T1000 (cell line): Measurements from ENCODE around the gene SDHC.
"Not testable (repeated sequence)": the region's sequence is repeated elsewhere in the genome, so short reads cannot be mapped to it uniquely, and the experiment has no call there.

Experiments
- DNase-seq: peaks from one replicate; lab custom pipeline; 2025; ENCODE audit warnings: mixed read lengths; lab: John Stamatoyannopoulos, UW

Gene SDHC

DNA sequence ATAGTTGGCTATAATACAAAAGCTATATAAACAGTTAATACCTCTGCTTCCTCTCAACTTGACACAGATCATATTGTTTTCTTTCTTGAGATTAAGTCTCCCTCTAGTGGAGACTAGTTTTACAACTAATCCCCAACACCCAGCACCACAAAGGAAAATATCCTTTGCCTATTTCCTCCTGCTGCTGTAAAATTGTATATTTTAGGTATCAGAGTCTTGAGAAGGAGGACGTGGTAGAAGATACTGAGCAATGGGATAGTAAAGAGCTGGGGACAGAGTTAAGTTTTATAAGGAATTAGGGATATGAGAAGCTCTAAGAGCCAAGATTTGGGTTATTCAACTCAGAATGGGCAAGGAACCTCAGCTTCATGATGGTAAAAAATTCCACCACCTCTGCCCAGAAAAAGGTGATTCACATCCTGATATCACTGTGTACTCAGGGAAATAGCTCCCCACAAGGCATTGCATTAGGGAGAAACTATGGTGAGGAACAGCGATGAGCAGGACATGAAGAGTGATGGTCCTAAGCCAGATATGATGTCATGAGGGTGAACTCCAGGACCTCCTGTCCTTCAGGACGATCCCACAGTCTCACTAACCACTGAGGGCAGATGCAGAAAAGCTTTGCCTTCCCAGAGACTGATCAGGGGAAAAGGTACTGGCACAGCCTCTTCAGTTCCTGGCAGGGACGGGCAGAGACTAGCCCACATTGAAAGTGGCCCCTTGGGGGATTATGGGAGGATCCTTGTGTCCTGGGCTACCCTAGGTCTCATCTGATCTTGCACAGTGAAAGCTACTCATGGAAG lies 68.2 kb downstream of the SDHC start:
- DNase-seq = no peak

DNA sequence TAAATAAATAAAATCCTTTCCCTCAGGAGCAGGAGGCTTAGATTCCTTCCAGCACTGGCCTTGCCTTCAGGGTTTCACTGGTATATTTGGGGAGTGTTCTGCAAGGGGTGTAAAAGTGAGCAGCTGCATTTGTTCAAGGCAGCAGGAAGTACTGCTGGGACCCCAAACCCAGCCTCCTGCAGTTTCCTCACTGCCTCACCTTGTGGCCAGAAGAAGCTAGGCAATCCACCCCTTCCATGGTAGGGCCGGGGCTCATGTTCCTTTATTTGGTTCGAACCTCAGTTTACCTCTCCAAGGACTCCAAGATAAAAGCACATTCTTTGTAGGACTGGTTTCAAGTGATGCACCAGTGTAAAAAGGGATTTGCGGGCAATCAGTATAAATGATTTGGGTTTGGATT lies 74.5 kb downstream of the SDHC start:
- DNase-seq = no peak

DNA sequence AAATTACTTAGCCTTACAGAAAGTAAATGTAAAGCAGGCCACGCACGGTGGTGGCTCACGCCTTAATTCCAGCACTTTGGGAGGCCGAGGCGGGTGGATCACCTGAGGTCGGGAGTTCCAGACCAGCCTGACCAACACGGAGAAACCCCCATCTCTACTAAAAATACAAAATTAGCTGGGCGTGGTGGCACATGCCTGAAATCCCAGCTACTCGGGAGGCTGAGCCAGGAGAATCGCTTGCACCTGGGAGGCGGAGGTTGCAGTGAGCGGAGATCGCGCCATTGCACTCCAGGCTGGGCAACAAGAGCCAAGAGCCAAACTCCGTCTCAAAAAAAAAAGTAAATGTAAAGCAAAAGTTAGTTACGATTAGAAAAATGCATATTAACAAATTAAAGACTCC lies 75.0 kb downstream of the SDHC start:
- not testable (repeated sequence) for DNase-seq

DNA sequence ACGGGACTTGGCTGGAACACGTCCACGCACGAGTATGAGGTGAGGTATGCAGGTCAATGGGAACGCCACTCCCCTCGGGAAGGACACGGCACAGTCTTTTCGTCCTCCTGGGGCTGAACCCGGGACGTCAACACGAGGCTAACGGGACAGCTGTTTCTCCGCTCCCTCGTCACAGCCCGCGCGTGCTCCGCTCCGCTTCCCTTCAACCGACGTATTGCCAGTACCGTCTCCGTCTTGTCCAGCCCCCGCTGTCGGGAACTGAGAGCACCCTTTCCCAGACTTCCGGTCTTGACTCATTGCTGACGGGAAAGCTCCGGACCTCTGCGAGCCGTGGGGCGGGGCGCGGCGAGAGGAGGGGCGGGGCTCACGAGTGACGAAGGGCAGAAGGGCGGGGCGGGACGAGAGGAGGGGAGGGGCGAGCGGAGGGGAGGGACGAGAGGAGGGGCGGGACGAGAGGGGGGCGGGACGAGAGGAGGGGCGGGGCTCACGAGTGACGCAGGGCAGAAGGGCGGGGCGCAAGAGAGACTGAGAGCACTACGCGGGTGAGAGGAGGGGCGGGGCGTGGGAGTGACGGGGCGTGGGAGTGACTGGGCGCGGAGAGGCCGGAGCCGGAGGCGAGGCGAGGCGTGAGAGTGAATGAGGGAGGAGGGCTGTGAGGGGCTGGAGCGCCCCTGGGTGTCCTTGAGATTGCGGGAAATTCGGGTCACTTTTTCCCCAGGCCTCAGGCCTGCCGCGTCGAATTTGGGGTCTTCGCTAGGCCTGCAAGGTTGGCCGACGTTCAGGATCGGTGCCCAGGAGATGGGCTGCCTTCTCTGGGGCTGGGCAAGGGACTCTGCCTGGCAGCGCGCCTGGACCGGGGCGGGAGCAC lies 75.7 kb downstream of the SDHC start:
- DNase-seq = peak; percentile 94

DNA sequence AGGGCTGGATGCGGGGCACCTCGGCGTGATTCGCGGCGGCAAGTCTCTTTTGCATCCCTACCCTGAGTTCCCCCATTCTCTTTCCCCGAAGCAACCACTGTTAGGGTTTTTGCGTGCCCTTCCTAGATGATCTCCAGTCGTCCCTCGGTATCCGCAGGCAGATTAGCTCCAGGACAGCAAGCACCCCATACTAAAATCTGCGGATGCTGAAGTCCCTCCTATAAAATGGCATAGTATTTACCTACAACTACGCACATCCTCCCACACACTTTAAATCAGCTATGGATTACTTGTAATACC lies 76.3 kb downstream of the SDHC start:
- no peak for DNase-seq

DNA sequence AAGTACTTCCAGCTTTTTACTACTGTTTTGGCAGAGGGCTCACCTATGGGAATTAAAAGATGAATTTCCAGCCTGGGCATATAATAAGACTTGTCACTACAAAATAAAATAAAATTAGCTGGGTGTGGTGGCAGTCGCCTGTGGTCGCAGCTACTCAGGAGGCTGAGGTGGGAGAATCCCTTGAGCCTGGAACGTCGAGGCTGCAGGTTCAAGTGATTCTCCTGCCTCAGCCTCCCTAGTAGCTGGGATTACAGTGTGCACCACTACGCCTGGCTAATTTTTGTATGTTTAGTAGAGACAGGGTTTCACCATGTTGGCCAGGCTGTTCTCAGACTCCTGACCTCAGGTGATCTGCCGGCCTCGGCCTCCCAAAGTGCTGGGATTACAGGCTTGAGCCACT lies 77.0 kb downstream of the SDHC start:
- not testable (repeated sequence) for DNase-seq

DNA sequence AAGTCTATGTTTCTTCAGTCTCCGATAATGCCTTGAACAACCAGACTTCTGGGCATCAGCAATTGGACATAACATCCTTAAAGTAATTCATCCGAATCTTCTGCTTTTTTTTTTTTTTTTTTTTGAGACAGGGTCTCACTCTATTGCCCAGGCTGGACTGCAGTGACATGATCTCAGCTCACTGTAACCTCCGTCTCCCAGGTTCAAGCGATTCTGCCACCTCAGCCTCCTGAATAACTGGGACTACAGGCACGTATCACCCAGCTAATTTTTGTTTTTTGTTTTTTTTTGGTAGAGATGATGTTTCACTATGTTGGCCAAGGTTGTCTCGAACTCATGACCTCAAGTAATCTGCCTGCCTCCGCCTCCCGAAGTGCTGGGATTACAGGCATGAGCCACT lies 77.4 kb downstream of the SDHC start:
- no peak for DNase-seq

DNA sequence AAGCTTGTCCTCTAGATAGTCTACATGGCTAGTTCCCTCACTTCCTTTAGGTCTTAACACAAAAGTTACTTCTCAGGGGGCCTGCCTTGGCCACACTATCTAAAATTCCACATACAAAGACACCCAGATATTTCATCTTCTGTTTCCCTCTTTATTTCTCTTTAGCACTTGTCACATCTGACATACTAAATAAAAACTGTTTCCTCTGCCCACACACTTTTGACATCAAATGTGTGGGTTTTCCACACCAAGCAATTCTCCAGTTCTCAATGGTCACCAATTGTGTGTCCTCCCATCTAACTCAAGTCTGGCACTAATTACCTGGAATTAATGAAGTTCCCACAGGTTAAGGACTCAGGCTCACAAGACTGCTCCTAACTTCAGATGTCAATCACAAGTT lies 79.0 kb downstream of the SDHC start:
- DNase-seq = no peak

DNA sequence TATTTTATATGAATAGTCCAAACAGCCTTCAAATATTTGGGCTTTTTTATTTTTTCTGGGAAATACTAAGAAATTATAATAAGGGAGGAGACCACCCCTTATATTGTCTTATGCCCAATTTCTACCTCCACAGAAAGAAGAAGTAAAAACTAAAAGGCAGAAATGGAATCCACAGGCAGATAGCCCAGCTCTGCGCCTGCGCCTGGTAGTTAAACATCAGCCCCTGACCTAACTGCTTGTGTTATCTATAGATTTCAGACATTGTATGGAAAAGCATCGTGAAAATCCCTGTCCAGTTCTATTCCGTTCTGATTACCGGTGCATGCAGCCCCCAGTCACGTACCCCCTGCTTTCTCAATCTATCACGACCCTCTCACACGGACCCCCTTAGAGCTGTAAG lies 82.9 kb downstream of the SDHC start:
- DNase-seq = not testable (repeated sequence)

DNA sequence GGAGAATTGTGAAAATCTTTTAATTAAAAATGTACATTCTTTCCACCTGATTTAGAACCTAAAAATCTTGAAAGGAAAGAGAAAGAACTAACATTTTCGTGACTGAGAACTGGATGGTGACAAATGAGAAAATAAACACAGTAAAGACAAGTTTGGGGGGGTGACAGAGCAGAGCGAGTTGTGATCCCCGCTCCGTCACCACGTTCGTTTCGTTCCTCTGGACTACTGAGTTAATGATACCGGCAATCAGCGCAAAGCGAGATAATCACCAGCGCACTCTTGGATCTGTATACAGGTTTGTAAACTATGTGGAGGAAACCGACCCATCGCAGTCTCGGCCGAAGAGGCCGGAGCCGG lies 84.7 kb downstream of the SDHC start:
- no peak for DNase-seq

DNA sequence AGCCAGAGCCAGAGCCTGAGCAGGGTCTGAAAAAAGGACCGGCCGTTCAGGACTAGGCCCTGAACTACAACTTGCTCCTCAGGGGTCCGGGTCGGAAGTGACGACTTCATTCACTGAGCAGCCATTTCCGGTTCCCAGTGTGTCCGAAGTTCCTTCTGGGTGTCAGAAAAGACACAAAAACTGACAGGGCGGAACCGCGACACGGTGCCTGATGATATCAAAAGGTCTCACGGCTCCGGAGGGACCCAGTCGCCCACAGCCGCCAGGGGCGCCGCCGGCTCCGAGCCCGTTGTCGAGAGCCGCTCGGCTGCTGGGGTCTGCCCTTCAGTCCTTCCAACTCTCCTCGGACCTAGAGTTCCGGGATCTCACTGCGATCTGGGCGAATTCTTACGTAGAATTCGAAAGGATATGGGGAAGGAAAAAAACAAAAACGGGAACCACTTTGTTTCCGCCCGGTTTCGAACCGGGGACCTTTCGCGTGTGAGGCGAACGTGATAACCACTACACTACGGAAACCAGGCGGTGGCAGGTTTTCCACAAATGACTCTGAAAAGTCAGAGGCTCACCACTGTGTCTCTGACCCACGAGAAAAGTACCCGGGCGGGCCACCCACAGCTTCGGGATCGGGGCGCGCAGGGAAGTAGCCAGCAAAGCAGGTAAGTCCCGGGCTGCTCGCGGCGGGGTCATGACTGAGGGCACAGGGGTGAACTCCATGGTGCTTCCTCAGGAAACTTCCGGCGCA lies 85.2 kb downstream of the SDHC start:
- DNase-seq = peak; percentile 82

DNA sequence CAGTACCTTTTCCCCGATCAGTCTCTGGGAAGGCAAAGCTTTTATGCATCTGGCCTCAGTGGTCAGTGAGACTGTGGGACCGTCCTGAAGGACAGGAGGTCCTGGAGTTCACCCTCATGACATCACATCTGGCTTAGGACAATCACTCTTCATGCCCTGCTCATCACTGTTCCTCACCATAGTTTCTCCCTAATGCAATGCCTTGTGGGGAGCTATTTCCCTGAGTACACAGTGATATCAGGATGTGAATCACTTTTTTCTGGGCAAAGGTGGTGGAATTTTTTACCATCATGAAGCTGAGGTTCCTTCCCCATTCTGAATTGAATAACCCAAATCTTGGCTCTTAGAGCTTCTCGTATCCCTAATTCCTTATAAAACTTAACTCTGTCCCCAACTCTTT lies 88.3 kb downstream of the SDHC start:
- DNase-seq = no peak

DNA sequence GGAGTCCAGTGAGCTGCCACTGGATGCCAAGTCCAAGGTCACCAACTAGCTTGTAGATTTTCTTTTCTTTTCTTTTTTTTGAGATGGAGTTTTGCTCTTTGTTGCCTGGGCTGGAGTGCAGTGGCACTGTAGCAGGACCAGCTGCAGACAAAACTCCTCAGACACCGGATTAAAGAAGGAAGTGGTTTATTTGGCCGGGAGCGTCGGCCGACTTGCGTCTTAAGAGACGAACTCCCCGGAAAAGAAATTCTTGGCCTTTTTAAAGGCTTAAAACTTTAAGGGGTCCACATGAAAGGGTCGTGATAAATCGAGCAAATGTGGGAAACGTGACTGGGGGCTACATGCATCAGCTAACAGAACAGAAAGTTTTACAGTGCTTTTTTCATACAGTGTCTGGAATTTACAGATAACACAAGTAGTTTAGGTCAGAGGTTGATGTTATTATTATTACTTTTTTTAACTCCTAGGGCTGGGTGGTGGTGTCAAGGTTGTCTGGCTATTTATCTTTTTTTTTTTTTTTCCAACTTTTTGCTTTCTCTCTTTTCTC lies 89.9 kb downstream of the SDHC start:
- no peak for DNase-seq

DNA sequence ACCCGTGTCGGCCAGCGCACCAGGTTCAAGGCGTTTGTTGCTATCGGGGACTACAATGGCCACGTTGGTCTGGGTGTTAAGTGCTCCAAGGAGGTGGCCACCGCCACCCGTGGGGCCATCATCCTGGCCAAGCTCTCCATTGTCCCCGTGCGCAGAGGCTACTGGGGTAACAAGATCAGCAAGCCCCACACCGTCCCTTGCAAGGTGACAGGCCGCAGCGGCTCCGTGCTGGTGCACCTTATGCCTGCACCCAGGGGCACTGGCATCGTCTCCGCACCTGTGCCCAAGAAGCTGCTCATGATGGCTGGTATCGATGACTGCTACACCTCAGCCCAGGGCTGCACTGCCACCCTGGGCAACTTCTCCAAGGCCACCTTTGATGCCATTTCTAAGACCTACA lies 92.4 kb downstream of the SDHC start:
- DNase-seq = not testable (repeated sequence)

DNA sequence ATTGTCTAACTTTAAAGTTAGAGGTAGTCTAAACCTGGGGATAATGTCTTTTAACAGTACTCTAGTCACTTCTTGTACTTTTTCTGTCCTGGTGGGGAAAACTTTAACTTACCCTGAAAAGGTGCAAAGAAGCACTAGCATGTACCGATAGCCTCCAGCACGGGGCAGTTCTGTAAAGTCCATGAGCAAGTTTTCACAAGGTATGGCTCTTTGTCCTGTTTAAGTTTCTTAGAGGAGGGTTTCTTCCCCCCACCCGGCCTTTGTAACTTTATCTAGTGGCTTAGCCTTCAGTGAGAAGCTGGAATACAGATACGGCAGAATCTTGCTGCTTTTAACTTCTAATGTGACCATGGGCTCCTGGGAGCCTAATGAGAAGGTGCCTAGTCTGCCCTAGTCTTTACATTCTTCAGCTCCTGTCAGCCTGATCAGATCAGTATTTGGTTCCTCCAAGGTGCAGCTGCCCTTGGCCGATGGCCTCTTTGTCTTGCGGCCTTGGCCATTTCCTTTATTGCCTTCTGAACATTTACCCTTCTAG lies 93.3 kb downstream of the SDHC start:
- no peak for DNase-seq

DNA sequence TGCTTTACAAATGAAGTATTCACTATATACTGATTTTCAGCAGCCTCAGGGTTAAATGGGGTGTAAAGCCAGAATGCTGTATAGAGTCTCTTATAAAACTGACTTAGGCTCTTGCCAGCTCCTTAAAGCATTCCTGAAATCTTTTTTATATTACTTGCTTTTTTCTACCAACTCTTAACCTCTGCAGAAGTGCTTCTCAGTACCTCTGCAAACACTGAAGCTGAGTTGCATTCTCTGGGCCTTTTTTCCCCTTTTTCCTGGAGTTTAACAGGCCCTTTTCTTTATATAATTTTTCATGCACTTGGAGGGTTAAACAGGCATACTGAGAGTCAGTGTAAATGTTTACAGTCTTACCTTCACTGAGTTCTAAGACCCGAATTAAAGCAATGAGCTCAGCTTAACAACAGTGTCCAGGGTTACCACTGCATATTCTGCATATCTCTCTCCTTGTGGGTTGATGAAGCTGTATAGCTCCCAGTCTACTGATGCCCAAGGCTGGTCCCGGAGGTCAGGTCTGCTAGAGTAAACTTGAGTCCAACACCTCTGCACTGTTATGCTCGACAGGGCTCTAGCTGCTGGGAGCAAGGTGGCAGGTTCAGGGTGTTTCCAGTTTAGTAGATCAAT lies 94.4 kb downstream of the SDHC start:
- no peak for DNase-seq

DNA sequence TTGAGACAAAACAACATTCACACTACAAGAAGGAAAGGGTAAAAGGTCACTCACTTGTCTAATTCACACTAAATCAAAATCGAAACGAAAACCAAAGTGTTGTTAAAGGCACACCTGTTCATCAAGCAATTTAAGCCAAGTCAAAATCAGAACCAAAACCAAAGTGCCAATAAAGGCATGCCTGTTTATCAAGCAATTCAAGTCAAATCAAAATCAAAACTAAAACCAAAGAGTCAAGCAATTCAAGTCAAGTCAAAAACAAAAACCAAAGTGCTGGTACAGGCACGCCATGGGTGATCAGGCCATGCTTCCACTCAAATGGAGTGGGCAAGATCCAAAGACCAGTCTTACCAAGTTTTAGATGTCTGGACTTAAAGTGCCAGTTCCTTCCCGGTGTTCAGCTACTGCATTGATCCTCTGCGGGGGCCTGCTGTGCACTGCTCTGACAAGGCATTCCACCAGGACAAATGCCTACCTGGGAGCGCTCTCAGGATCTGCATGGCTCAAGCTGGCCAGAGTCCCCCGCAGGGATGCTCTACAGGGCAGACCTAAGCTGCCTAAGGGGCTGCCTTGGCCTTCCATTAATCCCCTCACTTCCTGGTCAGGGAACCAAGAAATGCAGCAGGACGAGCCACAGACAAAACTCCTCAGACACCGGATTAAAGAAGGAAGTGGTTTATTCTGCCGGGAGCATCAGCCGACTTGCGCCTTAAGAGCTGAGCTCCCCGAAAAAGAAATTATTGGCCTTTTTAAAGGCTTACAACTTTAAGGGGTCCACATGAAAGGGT lies 95.9 kb downstream of the SDHC start:
- DNase-seq = not testable (repeated sequence)

DNA sequence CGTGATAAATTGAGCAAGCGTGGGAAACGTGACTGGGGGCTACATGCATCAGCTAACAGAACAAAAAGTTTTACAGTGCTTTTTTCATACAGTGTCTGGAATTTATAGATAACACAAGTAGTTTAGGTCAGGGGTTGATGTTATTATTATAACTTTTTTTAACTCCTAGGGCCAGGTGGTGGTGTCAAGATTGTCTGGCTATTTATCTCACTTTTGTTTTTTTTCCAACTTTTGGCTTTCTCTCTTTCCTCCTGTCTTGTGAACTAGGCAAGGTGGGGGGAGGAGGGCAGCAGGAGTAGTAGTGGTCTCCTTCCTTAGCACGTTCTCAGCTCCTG lies 96.4 kb downstream of the SDHC start:
- DNase-seq = not testable (repeated sequence)
